ENCODE measurements around the gene CLEC18C. TPM values are rescaled to one million over a fixed set of nuclear protein-coding genes. Genes with fewer than 3 reads are reported as not detected.
"Not testable (repeated sequence)": the region's sequence is repeated elsewhere in the genome, so short reads cannot be mapped to it uniquely, and the experiment has no call there.

CLEC18C gene
- total and polyA plus RNA-seq, 2 of the 4 experiments (the other 2 are of a cell fraction): 0.03 TPM; not detected in 1

DNA sequence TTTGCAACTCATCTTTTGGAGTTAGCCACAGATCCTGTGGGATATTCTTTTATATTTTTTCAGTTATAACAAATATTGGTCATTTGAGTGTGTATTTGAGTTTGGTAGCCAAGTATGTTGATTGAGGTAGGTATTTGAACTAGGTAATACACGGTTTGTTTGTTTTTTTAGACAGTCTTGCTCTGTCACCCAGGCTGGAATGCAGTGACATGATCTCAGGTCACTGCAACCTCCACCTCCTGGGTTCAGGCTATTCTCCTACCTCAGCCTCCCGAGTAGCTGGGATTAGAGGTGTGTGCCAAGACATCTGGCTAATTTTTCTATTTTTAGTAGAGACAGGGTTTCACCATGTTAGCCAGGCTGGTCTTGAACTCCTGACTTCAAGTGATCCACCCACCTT lies 37.0 kb upstream of the CLEC18C start:
- WGBS, 2 experiments (ENCODE audit: extremely low coverage in 2 of 2, insufficient read length in 1 of 2): no CpG with 5 or more reads among the region's 2 CpGs
- H2BK120ac ChIP-seq (ENCODE audit: low read depth, low read length); H3K56ac ChIP-seq (ENCODE audit: extremely low read depth, insufficient read depth, low read length); DNase-seq; H2BK15ac ChIP-seq (ENCODE audit: low read depth, low read length); H3K14ac ChIP-seq (replicated peaks; ENCODE audit: low read depth, low read length); H3K4me1 ChIP-seq (ENCODE audit: control insufficient read depth, insufficient read depth, low read length); H3K18ac ChIP-seq (ENCODE audit: low read depth, low read length); H3K27ac ChIP-seq (ENCODE audit: insufficient read depth, low read length); H4K5ac ChIP-seq (ENCODE audit: low read depth, low read length); H4K8ac ChIP-seq (ENCODE audit: low read depth in 2 of 2, low read length in 2 of 2); H2BK20ac ChIP-seq (ENCODE audit: low read depth, low read length); H2AK9ac ChIP-seq (replicated peaks; ENCODE audit: low read depth, low read length, poor library complexity); H3K9ac ChIP-seq (ENCODE audit: low read depth, low read length); H4K20me1 ChIP-seq (ENCODE audit: insufficient read depth, low read length); H2AK5ac ChIP-seq (ENCODE audit: low read depth, low read length); H3K9me3 ChIP-seq (ENCODE audit: control insufficient read depth, insufficient read depth, low read length); H3K9me1 ChIP-seq (ENCODE audit: insufficient read depth, low read length); H3K23ac ChIP-seq (ENCODE audit: low read depth, low read length); H2BK5ac ChIP-seq (ENCODE audit: low read depth, low read length, poor library complexity, severe bottlenecking); H3K4me2 ChIP-seq (ENCODE audit: low read depth, low read length); H4K91ac ChIP-seq (ENCODE audit: insufficient read depth, low read depth, low read length); H3K4me3 ChIP-seq (ENCODE audit: insufficient read depth, low read depth, low read length); intact Hi-C loops (cut with micrococcal nuclease); in situ Hi-C loops (cut with MboI; ENCODE audit: low sequenced_read_pairs); H2AFZ ChIP-seq (replicated peaks; ENCODE audit: low read length, poor library complexity); BruUV-seq (replicated peaks); POLR2A ChIA-PET (ENCODE audit: unreplicated experiment); H3K4ac ChIP-seq (ENCODE audit: low read depth, low read length); H3K79me1 ChIP-seq (ENCODE audit: low read depth in 1 of 2, low read length in 2 of 2); H3K27me3 ChIP-seq (ENCODE audit: control insufficient read depth, insufficient read depth, low read length); dilution Hi-C loops (cut with HindIII; ENCODE audit: low sequenced_read_pairs, unreplicated experiment); ATAC-seq (ENCODE audit: low read depth); CTCF ChIA-PET: not testable (repeated sequence)
- H3K36me3 ChIP-seq (ENCODE audit: control insufficient read depth, insufficient read depth, low read length): peaks cover 35% of the 10 kb centered on the region

DNA sequence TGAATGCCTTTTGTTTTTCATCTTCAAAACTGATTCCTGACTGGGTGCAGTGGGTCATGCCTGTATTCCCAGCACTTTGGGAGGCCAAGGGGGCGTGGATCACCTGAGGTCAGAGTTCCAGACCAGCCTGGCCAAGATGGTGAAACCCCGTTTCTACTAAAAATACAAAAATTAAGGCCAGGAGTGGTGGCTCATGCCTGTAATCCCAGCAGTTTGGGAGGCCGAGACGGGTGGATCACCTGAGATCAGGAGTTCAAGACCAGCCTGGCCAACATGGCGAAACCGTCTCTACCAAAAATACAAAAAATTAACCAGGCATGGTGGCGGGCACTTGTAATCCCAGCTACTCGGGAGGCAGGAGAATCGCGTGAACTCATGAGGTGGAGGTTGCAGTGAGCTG lies 30.8 kb upstream of the CLEC18C start:
- H2BK120ac ChIP-seq (ENCODE audit: low read depth, low read length); H4K5ac ChIP-seq (ENCODE audit: low read depth, low read length); H3K4me1 ChIP-seq (ENCODE audit: control insufficient read depth, insufficient read depth, low read length); H3K56ac ChIP-seq (ENCODE audit: extremely low read depth, insufficient read depth, low read length); H2BK5ac ChIP-seq (ENCODE audit: low read depth, low read length, poor library complexity, severe bottlenecking); BruUV-seq (replicated peaks); H2AK9ac ChIP-seq (replicated peaks; ENCODE audit: low read depth, low read length, poor library complexity); dilution Hi-C loops (cut with HindIII; ENCODE audit: low sequenced_read_pairs, unreplicated experiment); intact Hi-C loops (cut with micrococcal nuclease); H3K9ac ChIP-seq (ENCODE audit: low read depth, low read length); H4K91ac ChIP-seq (ENCODE audit: insufficient read depth, low read depth, low read length); H3K9me1 ChIP-seq (ENCODE audit: insufficient read depth, low read length); H2AK5ac ChIP-seq (ENCODE audit: low read depth, low read length); H3K4ac ChIP-seq (ENCODE audit: low read depth, low read length); DNase-seq; in situ Hi-C loops (cut with MboI; ENCODE audit: low sequenced_read_pairs); ATAC-seq (ENCODE audit: low read depth); H4K8ac ChIP-seq (ENCODE audit: low read depth in 2 of 2, low read length in 2 of 2); H3K18ac ChIP-seq (ENCODE audit: low read depth, low read length); H3K27me3 ChIP-seq (ENCODE audit: control insufficient read depth, insufficient read depth, low read length); H4K20me1 ChIP-seq (ENCODE audit: insufficient read depth, low read length); H2BK15ac ChIP-seq (ENCODE audit: low read depth, low read length); H3K27ac ChIP-seq (ENCODE audit: insufficient read depth, low read length); POLR2A ChIA-PET (ENCODE audit: unreplicated experiment); H3K9me3 ChIP-seq (ENCODE audit: control insufficient read depth, insufficient read depth, low read length); H2AFZ ChIP-seq (replicated peaks; ENCODE audit: low read length, poor library complexity); H3K23ac ChIP-seq (ENCODE audit: low read depth, low read length); H3K4me3 ChIP-seq (ENCODE audit: insufficient read depth, low read depth, low read length); H3K14ac ChIP-seq (replicated peaks; ENCODE audit: low read depth, low read length); CTCF ChIA-PET; H3K4me2 ChIP-seq (ENCODE audit: low read depth, low read length); H2BK20ac ChIP-seq (ENCODE audit: low read depth, low read length); H3K79me1 ChIP-seq (ENCODE audit: low read depth in 1 of 2, low read length in 2 of 2): not testable (repeated sequence)
- H3K36me3 ChIP-seq (ENCODE audit: control insufficient read depth, insufficient read depth, low read length): peaks cover 31% of the 10 kb centered on the region
- WGBS, 2 experiments (ENCODE audit: extremely low coverage in 2 of 2, insufficient read length in 1 of 2): no CpG with 5 or more reads among the region's 10 CpGs

All from IMR-90 (cell line).